Common myeloid progenitor, CD34-positive (primary cell): Measurements from ENCODE around the gene TBC1D4.

Experiments
- CTCF ChIA-PET: fragments of 350-600 bp; sonication (Branson Sonifier 250); formaldehyde crosslinking; loops from one replicate; lab custom pipeline; 2021; ENCODE audit warnings: antibody characterized with exemption; lab: Charles Lee
- POLR2A ChIA-PET: fragments of 350-600 bp; sonication (Branson Sonifier 250); formaldehyde crosslinking; loops from one replicate; lab custom pipeline; 2021; ENCODE audit warnings: antibody characterized with exemption; lab: Charles Lee
- DNase-seq, 3 donors: peaks; one replicate each; pipeline versions ENCODE4 v3.0.0 to v3.0.0-alpha.2; 2013
- H3K27ac ChIP-seq, 2 experiments: 1 replicate in 1 of 2; 2 replicates in 1 of 2; pipeline ENCODE4 v1.7.0; 2013; ENCODE audit warnings: inconsistent platforms in 2 of 2, low read length in 2 of 2, mild to moderate bottlenecking in 2 of 2, low read depth in 1 of 2, moderate library complexity in 1 of 2; ENCODE audit not compliant: severe bottlenecking in 2 of 2, insufficient read depth in 1 of 2, poor library complexity in 1 of 2
- H3K27me3 ChIP-seq, 5 experiments: replicated peaks in 2 of 5; 1 replicate in 3 of 5; 2 replicates in 2 of 5; pipeline versions ENCODE4 v1.6.1 to v1.7.0; 2013; ENCODE audit warnings: low read length in 4 of 5, mild to moderate bottlenecking in 2 of 5, moderate library complexity in 2 of 5, inconsistent platforms in 1 of 5; ENCODE audit not compliant: insufficient read depth in 5 of 5, control insufficient read depth in 4 of 5
- H3K36me3 ChIP-seq, 4 experiments: 1 replicate in 2 of 4; 2 replicates in 2 of 4; pipeline versions ENCODE4 v1.6.1 to v1.7.0; 2013; ENCODE audit warnings: low read length in 3 of 4, control low read depth in 1 of 4, mild to moderate bottlenecking in 1 of 4; ENCODE audit not compliant: control insufficient read depth in 4 of 4, insufficient read depth in 4 of 4
- H3K4me1 ChIP-seq, 4 experiments: 1 replicate in 3 of 4; 2 replicates in 1 of 4; pipeline versions ENCODE4 v1.6.1 to v1.7.1; 2013; ENCODE audit warnings: low read length in 3 of 4, mild to moderate bottlenecking in 3 of 4, control low read depth in 1 of 4, inconsistent platforms in 1 of 4, moderate library complexity in 1 of 4; ENCODE audit not compliant: control insufficient read depth in 4 of 4, insufficient read depth in 4 of 4; ENCODE audit errors: control extremely low read depth in 1 of 4
- H3K4me3 ChIP-seq, 7 experiments: 1 replicate in 4 of 7; 2 replicates in 3 of 7; pipeline versions ENCODE4 v1.5.1 to v1.7.0; 2013; ENCODE audit warnings: mild to moderate bottlenecking in 7 of 7, low read length in 6 of 7, moderate library complexity in 6 of 7, inconsistent platforms in 2 of 7, low read depth in 2 of 7, control low read depth in 1 of 7; ENCODE audit not compliant: insufficient read depth in 4 of 7, control insufficient read depth in 1 of 7; ENCODE audit errors: extremely low read depth in 1 of 7
- H3K9me3 ChIP-seq, 5 experiments: 1 replicate in 4 of 5; 2 replicates in 1 of 5; pipeline versions ENCODE4 v1.6.1 to v1.7.1; 2013; ENCODE audit warnings: low read length in 4 of 5, mild to moderate bottlenecking in 2 of 5, inconsistent platforms in 1 of 5, low read depth in 1 of 5, moderate library complexity in 1 of 5; ENCODE audit not compliant: control insufficient read depth in 4 of 5, insufficient read depth in 2 of 5; ENCODE audit errors: control extremely low read depth in 1 of 5
- WGBS: methylation state at CpG from one replicate; pipeline ENCODE4 v1.1.5; 2013; ENCODE audit not compliant: insufficient coverage; 5-methylcytosine and 5-hydroxymethylcytosine counted together

Gene TBC1D4

DNA sequence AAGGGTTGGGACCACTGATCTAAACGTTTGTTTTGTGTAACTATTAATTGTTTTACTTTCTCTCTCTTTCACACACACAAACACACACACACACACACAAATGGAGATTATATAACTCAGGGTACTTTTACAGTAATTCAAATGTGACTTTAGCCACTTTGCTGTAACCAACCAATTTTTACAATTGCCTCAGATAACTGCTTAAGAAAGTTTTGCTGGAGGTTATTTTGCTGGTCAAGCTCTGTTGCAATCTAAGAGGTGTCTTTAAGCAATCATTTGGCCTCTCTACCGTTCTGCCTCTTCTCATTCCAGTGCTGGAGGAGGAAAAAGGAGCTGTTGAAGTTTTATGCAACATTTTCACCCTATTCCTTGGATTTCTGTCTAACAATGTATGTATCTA is 63.0 kb downstream of the TBC1D4 start:
- H3K9me3 ChIP-seq: no peaks in the 10 kb centered on the region
- no peak overlapping the region for H3K4me3 ChIP-seq
- DNase-seq: no peak
- CTCF ChIA-PET: no interaction called here
- H3K27me3 ChIP-seq: no peaks in the 10 kb centered on the region
- H3K36me3 ChIP-seq: no peaks in the 10 kb centered on the region
- POLR2A ChIA-PET: no interaction called here
- peaks cover 0 to 19% (median 1%) of the 10 kb centered on the region in 4 experiments for H3K4me1 ChIP-seq
- no CpG with 5 or more reads among the region's 2 CpGs for WGBS
- H3K27ac ChIP-seq: no peak overlapping the region

DNA sequence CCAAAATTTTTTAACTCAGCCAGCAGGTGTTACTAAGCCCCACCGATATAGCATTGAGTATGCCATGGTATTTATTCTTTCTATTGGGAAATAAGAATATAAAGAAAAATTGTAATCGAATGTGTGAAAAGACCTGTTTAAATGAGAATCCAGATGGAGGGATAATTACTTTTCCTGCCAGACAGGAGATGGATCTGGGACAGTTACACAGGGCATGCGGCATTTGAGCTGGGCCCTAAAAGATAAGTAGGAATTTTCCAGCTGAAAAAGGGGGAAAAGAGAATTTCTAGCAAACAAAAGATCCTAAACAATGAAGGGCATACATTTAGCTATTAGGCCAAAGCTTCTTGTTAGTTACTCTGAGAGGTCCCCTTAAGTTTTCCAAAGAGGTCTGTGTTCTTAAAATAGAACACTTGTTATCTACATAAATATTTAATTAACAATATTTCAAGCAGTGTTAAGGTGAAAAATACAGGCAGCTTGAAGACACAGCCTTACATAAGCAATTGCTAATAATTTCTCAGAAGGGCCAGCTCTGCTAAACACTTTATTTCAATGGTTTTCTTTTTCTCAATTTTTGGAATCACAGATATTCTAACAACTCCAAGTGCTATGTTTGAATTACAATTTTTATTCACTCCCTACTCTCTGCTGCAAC is 63.7 kb downstream of the TBC1D4 start:
- H3K4me3 ChIP-seq: no peak overlapping the region
- H3K9me3 ChIP-seq: no peaks in the 10 kb centered on the region
- no peak overlapping the region for H3K27ac ChIP-seq
- H3K27me3 ChIP-seq: no peaks in the 10 kb centered on the region
- no peaks in the 10 kb centered on the region for H3K36me3 ChIP-seq
- WGBS: 100% methylated on average over 2 of the region's 3 CpGs
- POLR2A ChIA-PET: interaction anchor here (0.6 kb wide), 1 partner anchor 8 kb away, joined by 3 read pairs; no protein-coding TSS in a partner anchor
- DNase-seq: no peak
- CTCF ChIA-PET: no interaction called here
- H3K4me1 ChIP-seq: peaks cover 0 to 19% (median 1%) of the 10 kb centered on the region in 4 experiments

GRCh38 chr13:75417656-75418055 is 64.3 kb downstream of the TBC1D4 start:
- Histone ChIP-seq H3K36me3 (no peaks in the 10 kb centered on the region), H3K9me3 (no peaks in the 10 kb centered on the region), H3K4me3 (no peak overlapping the region), H3K27me3 (no peaks in the 10 kb centered on the region), H3K27ac (no peak overlapping the region), H3K4me1 (peaks cover 0 to 19% (median 1%) of the 10 kb centered on the region in 4 experiments)
- DNase-seq: no peak
- ChIA-PET CTCF (interaction anchor here (1.5 kb wide), 1 partner anchor 19 kb away, joined by 3 read pairs; no protein-coding TSS in a partner anchor), POLR2A (no interaction called here)
- WGBS: 100% methylated on average over 1 of the region's 2 CpGs

- ChIA-PET POLR2A (no interaction called here), CTCF (interaction anchor here (1.5 kb wide), 1 partner anchor 18 kb away, joined by 3 read pairs; no protein-coding TSS in a partner anchor)
- Histone ChIP-seq H3K9me3 (no peaks in the 10 kb centered on the region), H3K27me3 (no peaks in the 10 kb centered on the region), H3K4me3 (no peak overlapping the region), H3K27ac (no peak overlapping the region), H3K4me1 (peaks cover 0 to 19% (median 1%) of the 10 kb centered on the region in 4 experiments), H3K36me3 (no peaks in the 10 kb centered on the region)
- 94% methylated on average over 3 of the region's 6 CpGs for WGBS
- peak in 1 of 3 donors; percentile 13 for DNase-seq
These were observed 65.0 kb downstream of the TBC1D4 start for GRCh38 chr13:75417012-75417384.

DNA sequence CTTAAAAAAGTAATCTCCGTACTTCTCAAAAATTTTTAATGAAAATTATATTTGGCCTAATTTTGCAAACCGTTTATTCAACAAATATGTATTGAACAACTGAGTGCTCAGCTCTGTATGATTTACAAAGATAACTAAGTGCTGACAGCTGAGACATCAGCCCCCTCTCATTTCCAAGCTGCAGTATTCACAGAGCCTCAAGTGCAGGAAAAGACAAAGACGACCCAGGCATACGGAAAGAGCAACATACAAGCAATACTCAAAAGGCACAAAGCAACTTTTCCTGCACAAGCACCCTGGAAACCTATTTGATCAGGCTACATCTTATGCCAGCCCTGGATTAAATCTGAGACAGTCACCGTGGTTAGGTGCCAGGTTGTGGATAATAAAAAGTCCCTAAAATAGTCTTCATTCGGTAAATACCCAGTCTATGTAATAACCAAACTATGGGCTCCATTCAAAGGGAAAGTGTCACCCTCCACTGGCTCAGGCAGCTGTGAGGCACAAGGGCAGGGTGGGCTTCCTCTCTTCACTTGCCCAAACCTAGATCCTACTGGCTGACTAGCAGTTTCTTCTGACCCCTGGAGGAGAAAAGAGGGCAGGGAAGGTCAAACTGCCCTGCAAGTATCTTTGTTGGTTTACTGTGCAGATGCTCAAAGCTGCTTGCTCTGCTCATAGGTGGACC is 65.5 kb downstream of the TBC1D4 start:
- Histone ChIP-seq H3K36me3 (no peaks in the 10 kb centered on the region), H3K4me1 (peaks cover 0 to 19% (median 1%) of the 10 kb centered on the region in 4 experiments), H3K4me3 (no peak overlapping the region), H3K9me3 (no peaks in the 10 kb centered on the region), H3K27ac (no peak overlapping the region), H3K27me3 (no peaks in the 10 kb centered on the region)
- ChIA-PET CTCF (interaction anchor here (1.5 kb wide), 1 partner anchor 18 kb away, joined by 3 read pairs; no protein-coding TSS in a partner anchor), POLR2A (no interaction called here)
- WGBS: 100% methylated on average over 2 of the region's 6 CpGs
- peak in 2 of 3 donors; percentile 3 to 8 for DNase-seq

DNA sequence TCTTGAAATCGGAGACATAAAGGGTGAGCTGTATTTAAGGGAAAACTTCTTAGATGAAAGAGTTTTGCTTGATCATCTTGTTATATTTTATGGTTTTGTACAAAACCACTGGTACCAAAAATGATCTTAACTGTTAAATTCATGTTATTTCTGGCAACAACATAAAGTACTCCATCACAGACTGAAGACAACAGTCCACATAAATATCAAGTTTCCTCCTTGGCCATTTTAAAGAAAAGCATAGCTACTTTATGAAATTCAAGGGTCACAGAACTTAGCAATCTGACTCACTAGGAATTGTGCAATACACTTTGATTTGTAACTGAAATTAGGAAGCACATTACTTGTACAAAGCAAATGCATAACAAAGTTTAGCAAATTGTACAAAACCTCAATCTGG is 66.3 kb downstream of the TBC1D4 start:
- DNase-seq: peak in 2 of 3 donors; percentile 28 to 60
- ChIA-PET POLR2A (no interaction called here), CTCF (no interaction called here)
- no peaks in the 10 kb centered on the region for H3K27me3 ChIP-seq
- no peaks in the 10 kb centered on the region for H3K36me3 ChIP-seq
- peaks cover 0 to 19% (median 1%) of the 10 kb centered on the region in 4 experiments for H3K4me1 ChIP-seq
- H3K27ac ChIP-seq: no peak overlapping the region
- no CpG with 5 or more reads among the region's 1 CpG for WGBS
- no peaks in the 10 kb centered on the region for H3K9me3 ChIP-seq
- H3K4me3 ChIP-seq: no peak overlapping the region

- CTCF ChIA-PET: no interaction called here
- no CpG with 5 or more reads among the region's 2 CpGs for WGBS
- no peak overlapping the region for H3K27ac ChIP-seq
- no peaks in the 10 kb centered on the region for H3K9me3 ChIP-seq
- H3K4me3 ChIP-seq: no peak overlapping the region
- H3K4me1 ChIP-seq: peaks cover 0 to 19% (median 1%) of the 10 kb centered on the region in 4 experiments
- DNase-seq: no peak
- POLR2A ChIA-PET: no interaction called here
- H3K27me3 ChIP-seq: no peaks in the 10 kb centered on the region
- no peaks in the 10 kb centered on the region for H3K36me3 ChIP-seq
These were observed 66.8 kb downstream of the TBC1D4 start for GRCh38 chr13:75415171-75415570.
